Measurements from ENCODE around the gene TXLNG. TPM values are rescaled to one million over a fixed set of nuclear protein-coding genes. Genes with fewer than 3 reads are reported as not detected.

The TXLNG gene
- total RNA-seq, 2 experiments from 2014 or later = 10.8 to 10.9 TPM

GRCh38 chrX:16868920-16869319 lies 82.7 kb downstream of the TXLNG start:
- H3K4me3 Mint-ChIP-seq = peak overlapping the region; percentile 89
- H3K27ac Mint-ChIP-seq = peak overlapping the region; percentile 91
- H3K9me3 Mint-ChIP-seq (ENCODE audit: insufficient read depth) = no peaks in the 10 kb centered on the region
- DNase-seq (no peak), ATAC-seq (no peak)
- POLR2A ChIA-PET = interaction anchor here (0.5 to 2.9 kb wide), 2 partner anchors 13 to 101 kb away, joined by 3 to 21 read pairs; no protein-coding TSS in a partner anchor
- H3K27me3 Mint-ChIP-seq (ENCODE audit: low read depth) = no peaks in the 10 kb centered on the region
- H3K36me3 Mint-ChIP-seq (ENCODE audit: low read depth) = peaks cover 20% of the 10 kb centered on the region
- peaks cover 39% of the 10 kb centered on the region for H3K4me1 Mint-ChIP-seq (ENCODE audit: low read depth)
- CTCF ChIA-PET = interaction anchor here (1.5 kb wide), 1 partner anchor 14 kb away, joined by 5 read pairs; no protein-coding TSS in a partner anchor

GRCh38 chrX:16869393-16870094 lies 83.3 kb downstream of the TXLNG start:
- no peaks in the 10 kb centered on the region for H3K27me3 Mint-ChIP-seq (ENCODE audit: low read depth)
- peak overlapping the region; percentile 98 for H3K27ac Mint-ChIP-seq
- ATAC-seq = peak; percentile 54
- ChIA-PET POLR2A (interaction anchor here (0.5 to 2.9 kb wide), 2 partner anchors 13 to 102 kb away, joined by 3 to 21 read pairs; no protein-coding TSS in a partner anchor), CTCF (interaction anchor here (6.1 kb wide), 1 partner anchor 13 kb away, joined by 61 read pairs; no protein-coding TSS in a partner anchor)
- H3K9me3 Mint-ChIP-seq (ENCODE audit: insufficient read depth) = no peaks in the 10 kb centered on the region
- peaks cover 39% of the 10 kb centered on the region for H3K4me1 Mint-ChIP-seq (ENCODE audit: low read depth)
- peaks cover 20% of the 10 kb centered on the region for H3K36me3 Mint-ChIP-seq (ENCODE audit: low read depth)
- DNase-seq = peak; percentile 63
- peak overlapping the region; percentile 92 for H3K4me3 Mint-ChIP-seq

- peak within 1 kb of the TSS; percentile 92 for H3K4me3 Mint-ChIP-seq
- H3K9me3 Mint-ChIP-seq (ENCODE audit: insufficient read depth) = no peaks in the 10 kb centered on the region
- peaks cover 6% of the 10 kb centered on the region for H3K27me3 Mint-ChIP-seq (ENCODE audit: low read depth)
- peak; percentile 89 for ATAC-seq
- H3K36me3 Mint-ChIP-seq (ENCODE audit: low read depth) = peaks cover 20% of the 10 kb centered on the region
- peak within 1 kb of the TSS; percentile 98 for H3K27ac Mint-ChIP-seq
- POLR2A ChIA-PET = interaction anchor here (1.2 to 2.9 kb wide), 2 partner anchors 10 to 12 kb away, joined by 4 to 21 read pairs; no protein-coding TSS in a partner anchor
- peak; percentile 90 for DNase-seq
- peaks cover 39% of the 10 kb centered on the region for H3K4me1 Mint-ChIP-seq (ENCODE audit: low read depth)
- CTCF ChIA-PET = interaction anchor here (1.1 to 6.1 kb wide), 3 partner anchors 13 to 44 kb away, joined by 3 to 61 read pairs (median 3); no protein-coding TSS in a partner anchor
These were observed 84.0 kb downstream of the TXLNG start, which contains the start of gene RBBP7 for GRCh38 chrX:16870095-16870861. RBBP7 (minus strand) TSS chrX:16870362; CDS start chrX:16870053, 309 bp downstream.

- CTCF ChIA-PET = interaction anchor here (1.1 to 6.1 kb wide), 3 partner anchors 12 to 45 kb away, joined by 3 to 61 read pairs (median 3); no protein-coding TSS in a partner anchor
- DNase-seq (peak; percentile 22), ATAC-seq (peak; percentile 14)
- peak overlapping the region; percentile 74 for H3K4me3 Mint-ChIP-seq
- POLR2A ChIA-PET = interaction anchor here (0.7 to 2.9 kb wide), 3 partner anchors 10 to 1082 kb away, joined by 3 to 21 read pairs (median 4); no protein-coding TSS in a partner anchor
- H3K36me3 Mint-ChIP-seq (ENCODE audit: low read depth) = peaks cover 16% of the 10 kb centered on the region
- peak overlapping the region; percentile 94 for H3K27ac Mint-ChIP-seq
- peaks cover 32% of the 10 kb centered on the region for H3K4me1 Mint-ChIP-seq (ENCODE audit: low read depth)
- peaks cover 7% of the 10 kb centered on the region for H3K27me3 Mint-ChIP-seq (ENCODE audit: low read depth)
- H3K9me3 Mint-ChIP-seq (ENCODE audit: insufficient read depth) = no peaks in the 10 kb centered on the region
These were observed 84.9 kb downstream of the TXLNG start for GRCh38 chrX:16870862-16871815.

- H3K36me3 Mint-ChIP-seq (ENCODE audit: low read depth) = peaks cover 9% of the 10 kb centered on the region
- no peak overlapping the region for H3K4me3 Mint-ChIP-seq
- peaks cover 21% of the 10 kb centered on the region for H3K4me1 Mint-ChIP-seq (ENCODE audit: low read depth)
- peaks cover 14% of the 10 kb centered on the region for H3K27me3 Mint-ChIP-seq (ENCODE audit: low read depth)
- H3K27ac Mint-ChIP-seq = no peak overlapping the region
- ChIA-PET POLR2A (no interaction called here), CTCF (interaction anchor here (6.1 kb wide), 1 partner anchor 10 kb away, joined by 61 read pairs; no protein-coding TSS in a partner anchor)
- ATAC-seq (no peak), DNase-seq (no peak)
- no peaks in the 10 kb centered on the region for H3K9me3 Mint-ChIP-seq (ENCODE audit: insufficient read depth)
These were observed 86.8 kb downstream of the TXLNG start for GRCh38 chrX:16873106-16873505.

- POLR2A ChIA-PET = no interaction called here
These were observed 88.3 kb downstream of the TXLNG start for GRCh38 chrX:16874458-16875095.

GRCh38 chrX:16876696-16877095 lies 90.4 kb downstream of the TXLNG start:
- Mint-ChIP-seq H3K4me1 (ENCODE audit: low read depth) (peaks cover 4% of the 10 kb centered on the region), H3K36me3 (ENCODE audit: low read depth) (no peaks in the 10 kb centered on the region), H3K27me3 (ENCODE audit: low read depth) (peaks cover 19% of the 10 kb centered on the region), H3K9me3 (ENCODE audit: insufficient read depth) (no peaks in the 10 kb centered on the region), H3K4me3 (no peak overlapping the region), H3K27ac (no peak overlapping the region)
- POLR2A ChIA-PET = interaction anchor here (0.6 kb wide), 1 partner anchor 19 kb away, joined by 6 read pairs; no protein-coding TSS in a partner anchor
- DNase-seq (no peak), ATAC-seq (no peak)
- CTCF ChIA-PET = no interaction called here

More at GRCh38 chrX:16874458-16875095, 88.3 kb downstream of the TXLNG start:
- CTCF ChIA-PET = interaction anchor here (6.1 kb wide), 1 partner anchor 8 kb away, joined by 61 read pairs; no protein-coding TSS in a partner anchor
- ATAC-seq = no peak
- DNase-seq = no peak
- Mint-ChIP-seq H3K36me3 (ENCODE audit: low read depth) (no peaks in the 10 kb centered on the region), H3K9me3 (ENCODE audit: insufficient read depth) (no peaks in the 10 kb centered on the region), H3K27ac (no peak overlapping the region), H3K4me3 (no peak overlapping the region), H3K4me1 (ENCODE audit: low read depth) (peaks cover 12% of the 10 kb centered on the region), H3K27me3 (ENCODE audit: low read depth) (peaks cover 17% of the 10 kb centered on the region)

GRCh38 chrX:16882169-16882568 lies 95.9 kb downstream of the TXLNG start:
- Mint-ChIP-seq H3K4me3 (peak overlapping the region; percentile 55), H3K4me1 (ENCODE audit: low read depth) (peaks cover 12% of the 10 kb centered on the region), H3K9me3 (ENCODE audit: insufficient read depth) (no peaks in the 10 kb centered on the region), H3K36me3 (ENCODE audit: low read depth) (no peaks in the 10 kb centered on the region), H3K27me3 (ENCODE audit: low read depth) (peaks cover 12% of the 10 kb centered on the region), H3K27ac (no peak overlapping the region)
- ChIA-PET POLR2A (interaction anchor here (0.6 to 1.8 kb wide), 3 partner anchors 9 to 1092 kb away, joined by 3 to 21 read pairs (median 3); partner anchors contain the start of genes RBBP7 and ZRSR2), CTCF (interaction anchor here (0.6 to 4.2 kb wide), 18 partner anchors 9 to 773 kb away, joined by 3 to 61 read pairs (median 4); partner anchors contain the start of gene RBBP7)
- peak; percentile 31 for ATAC-seq
- peak; percentile 34 for DNase-seq

- ChIA-PET CTCF (interaction anchor here (0.6 to 4.2 kb wide), 27 partner anchors 9 to 1571 kb away, joined by 3 to 61 read pairs (median 4); partner anchors contain the start of gene RBBP7), POLR2A (interaction anchor here (0.6 to 1.8 kb wide), 2 partner anchors 13 to 1093 kb away, joined by 3 to 21 read pairs; partner anchors contain the start of genes RBBP7 and ZRSR2)
- H3K27me3 Mint-ChIP-seq (ENCODE audit: low read depth) = peaks cover 8% of the 10 kb centered on the region
- DNase-seq (peak; percentile 76), ATAC-seq (peak; percentile 86)
- H3K4me1 Mint-ChIP-seq (ENCODE audit: low read depth) = peaks cover 12% of the 10 kb centered on the region
- H3K27ac Mint-ChIP-seq = peak overlapping the region; percentile 49
- no peaks in the 10 kb centered on the region for H3K36me3 Mint-ChIP-seq (ENCODE audit: low read depth)
- peak overlapping the region; percentile 71 for H3K4me3 Mint-ChIP-seq
- H3K9me3 Mint-ChIP-seq (ENCODE audit: insufficient read depth) = no peaks in the 10 kb centered on the region
These were observed 96.6 kb downstream of the TXLNG start for GRCh38 chrX:16882702-16883486.

Measured in activated CD8-positive, alpha-beta T cell treated with anti-CD3 and anti-CD28 coated beads, Interleukin-2, amount 10 ng/mL, durations not matched to agents 7 days and 5 days (primary cell).